Calu3 (cell line): ENCODE data around the gene OSBP2. TPM values are rescaled to one million over a fixed set of nuclear protein-coding genes. Genes with fewer than 3 reads are reported as not detected.

Experiments
- BruUV-seq: library from RNA; stranded (reverse); fragments of 400-500 nt; replicated peaks from 2 replicates; lab custom pipeline; 2021; lab: Mats Ljungman, UMichigan
- CTCF ChIA-PET: fragments of 300-600 bp; sonication (Branson Sonifier 250); formaldehyde crosslinking; loops from one replicate; lab custom pipeline; 2022; ENCODE audit warnings: antibody characterized with exemption; lab: Charles Lee
- DNase-seq: peaks from one replicate; pipeline ENCODE4 v3.0.0; 2022
- H3K27ac Mint-ChIP-seq: one replicate; pipeline ENCODE4 v1.8.0; 2022; ENCODE audit warnings: mixed read lengths; ENCODE audit not compliant: unreplicated experiment
- H3K27me3 Mint-ChIP-seq: one replicate; pipeline ENCODE4 v1.8.0; 2022; ENCODE audit warnings: mixed read lengths; ENCODE audit not compliant: unreplicated experiment
- H3K36me3 Mint-ChIP-seq: one replicate; pipeline ENCODE4 v1.8.0; 2022; ENCODE audit warnings: mild to moderate bottlenecking, moderate library complexity, mixed read lengths; ENCODE audit not compliant: insufficient read depth, unreplicated experiment
- H3K4me1 Mint-ChIP-seq: one replicate; pipeline ENCODE4 v1.8.0; 2022; ENCODE audit warnings: mild to moderate bottlenecking, low read depth, mixed read lengths; ENCODE audit not compliant: unreplicated experiment
- H3K4me3 Mint-ChIP-seq: one replicate; pipeline ENCODE4 v1.8.0; 2022; ENCODE audit warnings: mild to moderate bottlenecking, low read depth, moderate library complexity, mixed read lengths; ENCODE audit not compliant: unreplicated experiment
- H3K9me3 Mint-ChIP-seq: one replicate; pipeline ENCODE4 v1.8.0; 2022; ENCODE audit warnings: low read depth, mixed read lengths; ENCODE audit not compliant: unreplicated experiment
- intact Hi-C: fragments of 100-400 bp; cut with micrococcal nuclease; formaldehyde crosslinking; loops from one replicate; pipeline ENCODE4 v1.10.0; 2022; ENCODE audit not compliant: unreplicated experiment
- total RNA-seq: library from RNA; stranded (reverse); gene quantifications from 2 replicates; pipeline ENCODE4 v1.2.3, GENCODE V29; 2022
- TF ChIP-seq, protein P1 (sequence below): fragments of 200-600 bp; IDR thresholded peaks from one replicate; pipeline ENCODE4 v1.8.0; 2022; ENCODE audit warnings: antibody characterized with exemption; ENCODE audit not compliant: unreplicated experiment

OSBP2 gene
- total RNA-seq, 1 experiment from 2014 or later: 5.2 TPM

DNA sequence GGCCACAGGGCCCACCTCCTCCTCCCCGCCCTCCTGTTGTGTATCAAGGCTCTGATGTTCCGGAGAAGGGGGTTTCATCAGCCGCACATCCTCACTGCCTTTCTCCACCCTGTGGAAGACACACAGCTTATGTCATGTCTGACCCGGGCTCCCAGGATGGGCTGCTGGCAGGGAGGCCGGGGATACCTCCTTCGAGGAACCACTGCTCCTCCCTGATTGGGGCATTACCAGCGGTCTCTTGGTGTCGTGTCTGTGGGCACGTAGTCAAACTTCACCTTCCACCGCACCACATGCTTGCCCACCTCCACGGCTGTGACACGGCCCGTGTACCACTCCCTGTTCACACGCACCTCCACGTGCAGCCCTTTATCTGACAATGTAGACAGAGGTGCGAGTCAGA is 238.0 kb downstream of the OSBP2 start:
- CTCF ChIA-PET: no interaction called here
- no peak for DNase-seq
- TF ChIP-seq, protein P1, sequence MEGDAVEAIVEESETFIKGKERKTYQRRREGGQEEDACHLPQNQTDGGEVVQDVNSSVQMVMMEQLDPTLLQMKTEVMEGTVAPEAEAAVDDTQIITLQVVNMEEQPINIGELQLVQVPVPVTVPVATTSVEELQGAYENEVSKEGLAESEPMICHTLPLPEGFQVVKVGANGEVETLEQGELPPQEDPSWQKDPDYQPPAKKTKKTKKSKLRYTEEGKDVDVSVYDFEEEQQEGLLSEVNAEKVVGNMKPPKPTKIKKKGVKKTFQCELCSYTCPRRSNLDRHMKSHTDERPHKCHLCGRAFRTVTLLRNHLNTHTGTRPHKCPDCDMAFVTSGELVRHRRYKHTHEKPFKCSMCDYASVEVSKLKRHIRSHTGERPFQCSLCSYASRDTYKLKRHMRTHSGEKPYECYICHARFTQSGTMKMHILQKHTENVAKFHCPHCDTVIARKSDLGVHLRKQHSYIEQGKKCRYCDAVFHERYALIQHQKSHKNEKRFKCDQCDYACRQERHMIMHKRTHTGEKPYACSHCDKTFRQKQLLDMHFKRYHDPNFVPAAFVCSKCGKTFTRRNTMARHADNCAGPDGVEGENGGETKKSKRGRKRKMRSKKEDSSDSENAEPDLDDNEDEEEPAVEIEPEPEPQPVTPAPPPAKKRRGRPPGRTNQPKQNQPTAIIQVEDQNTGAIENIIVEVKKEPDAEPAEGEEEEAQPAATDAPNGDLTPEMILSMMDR: no peak
- Mint-ChIP-seq H3K27me3 (no peaks in the 10 kb centered on the region), H3K4me3 (no peak overlapping the region), H3K9me3 (no peaks in the 10 kb centered on the region), H3K27ac (no peak overlapping the region), H3K4me1 (no peaks in the 10 kb centered on the region), H3K36me3 (peaks cover 46% of the 10 kb centered on the region)
- intact Hi-C loops: no loop called here
- no TSS peak for BruUV-seq

DNA sequence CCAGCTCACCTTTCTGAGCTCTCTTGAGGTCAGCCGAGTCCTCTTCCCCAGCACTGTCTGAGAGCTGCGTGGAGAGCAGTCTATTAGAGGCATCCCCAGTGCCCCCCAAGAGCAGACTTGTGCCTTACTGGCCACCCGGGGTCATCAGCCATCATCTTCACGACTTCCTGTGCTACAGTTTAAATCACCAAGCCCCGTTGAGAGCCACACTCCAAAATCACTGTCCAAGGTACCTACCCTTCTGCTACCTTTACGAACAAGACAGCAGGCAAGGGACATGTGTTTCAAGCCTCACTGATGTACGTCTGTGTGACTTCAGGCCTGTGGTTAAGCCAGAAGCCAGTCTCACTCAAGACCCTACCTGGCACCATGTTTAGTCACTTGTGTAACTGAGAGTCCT is 238.8 kb downstream of the OSBP2 start:
- CTCF ChIA-PET: no interaction called here
- H3K4me1 Mint-ChIP-seq: no peaks in the 10 kb centered on the region
- H3K9me3 Mint-ChIP-seq: no peaks in the 10 kb centered on the region
- H3K27ac Mint-ChIP-seq: no peak overlapping the region
- intact Hi-C loops: no loop called here
- H3K4me3 Mint-ChIP-seq: no peak overlapping the region
- DNase-seq: no peak
- BruUV-seq: no TSS peak
- H3K36me3 Mint-ChIP-seq: peaks cover 46% of the 10 kb centered on the region
- TF ChIP-seq, protein P1: no peak
- H3K27me3 Mint-ChIP-seq: no peaks in the 10 kb centered on the region

DNA sequence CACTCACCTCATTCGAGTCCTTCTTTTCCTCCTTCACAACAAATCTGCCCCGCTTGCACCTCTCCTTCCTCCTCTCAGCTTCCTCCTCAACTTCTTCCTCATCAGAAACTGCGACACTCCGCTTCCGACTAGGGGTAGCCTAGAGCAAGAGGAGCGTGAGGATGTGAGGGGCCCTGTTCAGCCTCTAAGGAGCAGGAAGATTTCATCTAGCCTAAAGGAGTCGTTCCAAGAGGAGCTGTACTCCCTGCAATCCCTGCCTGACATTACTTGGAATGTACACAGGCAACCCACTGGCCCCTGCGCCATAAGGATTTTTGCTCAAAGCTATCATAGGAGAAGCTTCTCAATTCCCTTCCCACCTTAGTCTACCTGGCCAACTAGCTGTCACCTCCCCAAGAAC is 239.4 kb downstream of the OSBP2 start:
- BruUV-seq: no TSS peak
- no peak for DNase-seq
- Mint-ChIP-seq H3K4me1 (no peaks in the 10 kb centered on the region), H3K27ac (no peak overlapping the region), H3K36me3 (peaks cover 51% of the 10 kb centered on the region), H3K4me3 (no peak overlapping the region), H3K27me3 (no peaks in the 10 kb centered on the region), H3K9me3 (no peaks in the 10 kb centered on the region)
- CTCF ChIA-PET: no interaction called here
- intact Hi-C loops: no loop called here
- TF ChIP-seq, protein P1: no peak

DNA sequence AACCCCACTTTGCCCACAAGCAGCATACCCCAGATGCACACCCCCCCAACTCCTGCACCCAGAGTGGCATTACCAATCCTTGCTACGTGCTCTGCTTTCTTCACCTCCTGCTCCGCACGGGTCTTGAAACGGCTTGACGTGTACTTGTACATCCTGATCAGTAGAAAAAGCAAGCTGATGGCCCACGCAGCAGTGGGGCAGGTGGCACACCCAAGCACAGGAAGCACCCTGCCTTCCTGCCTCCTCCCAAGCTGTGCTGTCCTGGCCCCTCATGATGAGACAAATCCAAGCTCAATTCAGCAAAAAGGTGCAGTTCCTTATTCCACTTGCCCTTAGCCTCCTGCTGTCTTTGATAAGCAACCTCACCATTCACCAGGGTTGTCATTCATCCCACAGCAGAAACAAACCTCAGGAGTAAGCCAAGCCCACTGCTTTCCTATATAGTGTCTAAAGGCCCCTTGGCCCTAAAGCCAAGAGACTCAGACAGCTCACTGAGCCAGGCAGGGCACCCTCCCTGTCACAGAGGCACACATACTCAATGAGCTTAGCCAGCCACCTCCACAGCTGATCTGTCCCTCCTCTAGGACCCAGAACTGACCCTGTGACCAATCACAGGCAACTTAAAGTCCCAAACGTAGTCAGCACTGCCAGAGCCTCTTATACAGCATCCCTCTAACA is 246.2 kb downstream of the OSBP2 start:
- H3K27ac Mint-ChIP-seq: no peak overlapping the region
- intact Hi-C loops: no loop called here
- TF ChIP-seq, protein P1: no peak
- no peak for DNase-seq
- H3K9me3 Mint-ChIP-seq: no peaks in the 10 kb centered on the region
- no peaks in the 10 kb centered on the region for H3K4me1 Mint-ChIP-seq
- no TSS peak for BruUV-seq
- no peak overlapping the region for H3K4me3 Mint-ChIP-seq
- peaks cover 62% of the 10 kb centered on the region for H3K36me3 Mint-ChIP-seq
- no peaks in the 10 kb centered on the region for H3K27me3 Mint-ChIP-seq
- CTCF ChIA-PET: no interaction called here
